ENCODE results near the gene CNIH3. TPM values are rescaled to one million over a fixed set of nuclear protein-coding genes. Genes with fewer than 3 reads are reported as not detected.

Gene CNIH3
- total RNA-seq, 3 donors from 2014 or later (not counting 1 experiment from before 2014, with no cell fraction given): 2.8 to 5.4 (median 5.0) TPM

DNA sequence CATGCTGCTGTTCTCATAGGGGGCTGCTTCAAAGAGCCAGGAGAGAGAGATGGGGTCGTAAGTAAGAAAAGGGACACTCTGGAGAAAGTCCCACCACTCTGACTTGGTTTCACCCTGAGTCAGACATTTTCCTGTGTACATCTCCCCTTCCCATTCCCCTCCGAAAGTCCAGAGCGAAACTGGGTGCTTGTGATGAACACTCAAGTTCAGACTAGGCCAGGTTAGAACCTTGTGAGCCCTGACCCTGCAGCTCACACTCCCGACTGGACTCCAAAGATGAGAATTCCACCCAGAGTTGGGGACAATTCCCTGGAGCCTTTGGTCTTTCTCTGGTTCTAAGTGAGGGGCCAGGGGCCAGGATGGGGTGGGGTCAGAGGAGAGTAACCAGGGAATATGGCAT lies 139.5 kb downstream of the CNIH3 start:
- TF ChIP-seq, protein P1, sequence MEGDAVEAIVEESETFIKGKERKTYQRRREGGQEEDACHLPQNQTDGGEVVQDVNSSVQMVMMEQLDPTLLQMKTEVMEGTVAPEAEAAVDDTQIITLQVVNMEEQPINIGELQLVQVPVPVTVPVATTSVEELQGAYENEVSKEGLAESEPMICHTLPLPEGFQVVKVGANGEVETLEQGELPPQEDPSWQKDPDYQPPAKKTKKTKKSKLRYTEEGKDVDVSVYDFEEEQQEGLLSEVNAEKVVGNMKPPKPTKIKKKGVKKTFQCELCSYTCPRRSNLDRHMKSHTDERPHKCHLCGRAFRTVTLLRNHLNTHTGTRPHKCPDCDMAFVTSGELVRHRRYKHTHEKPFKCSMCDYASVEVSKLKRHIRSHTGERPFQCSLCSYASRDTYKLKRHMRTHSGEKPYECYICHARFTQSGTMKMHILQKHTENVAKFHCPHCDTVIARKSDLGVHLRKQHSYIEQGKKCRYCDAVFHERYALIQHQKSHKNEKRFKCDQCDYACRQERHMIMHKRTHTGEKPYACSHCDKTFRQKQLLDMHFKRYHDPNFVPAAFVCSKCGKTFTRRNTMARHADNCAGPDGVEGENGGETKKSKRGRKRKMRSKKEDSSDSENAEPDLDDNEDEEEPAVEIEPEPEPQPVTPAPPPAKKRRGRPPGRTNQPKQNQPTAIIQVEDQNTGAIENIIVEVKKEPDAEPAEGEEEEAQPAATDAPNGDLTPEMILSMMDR (IDR thresholded peaks at IDR 0.05): no peak
- Mint-ChIP-seq H3K4me1 (no peaks in the 10 kb centered on the region), H3K36me3 (peaks cover 13% of the 10 kb centered on the region), H3K4me3 (no peak overlapping the region), H3K27me3 (ENCODE audit: low read depth in 2 of 2) (peaks cover 13 to 20% of the 10 kb centered on the region in 2 donors), H3K9me3 (peaks cover 4 to 7% of the 10 kb centered on the region in 2 donors), H3K27ac (no peak overlapping the region)
- no peaks in the 10 kb centered on the region for H3K9me3 ChIP-seq (ENCODE audit: control insufficient read depth, insufficient read depth, low read length)
- ATAC-seq (no peak), DNase-seq (no peak)
- no peak overlapping the region for H3K27ac ChIP-seq (ENCODE audit: low read length)
- H3K4me1 ChIP-seq (ENCODE audit: control insufficient read depth, insufficient read depth, low read length): no peaks in the 10 kb centered on the region
- H3K27me3 ChIP-seq (ENCODE audit: control insufficient read depth, insufficient read depth, low read length): no peaks in the 10 kb centered on the region
- no peak overlapping the region for H3K4me3 ChIP-seq (ENCODE audit: low read length)
- intact Hi-C loops (cut with micrococcal nuclease): no loop called here
- no peaks in the 10 kb centered on the region for H3K36me3 ChIP-seq (ENCODE audit: control insufficient read depth, insufficient read depth, low read length)
- WGBS (ENCODE audit: insufficient coverage): 70% methylated on average over 4 of the region's 4 CpGs

DNA sequence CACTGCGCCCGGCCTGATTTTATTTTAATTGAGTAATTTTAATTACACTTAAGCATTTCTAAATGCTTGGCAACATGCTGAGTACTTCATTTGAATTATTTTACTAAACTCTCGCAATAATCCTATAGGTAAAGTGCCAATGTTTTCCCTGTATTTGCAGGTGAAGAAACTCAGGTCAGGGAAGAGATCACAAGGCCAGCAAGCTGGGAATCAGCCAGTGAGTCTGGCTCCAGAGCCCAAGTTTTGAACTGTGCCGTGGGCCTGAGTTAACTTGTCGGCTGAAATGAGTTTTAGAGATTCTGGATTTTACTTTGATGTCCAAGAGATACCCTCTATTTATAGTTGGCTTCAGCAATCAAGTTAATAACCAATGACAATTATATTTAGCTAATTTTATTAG lies 141.4 kb downstream of the CNIH3 start:
- Mint-ChIP-seq H3K27me3 (ENCODE audit: low read depth in 2 of 2) (peaks cover 5 to 7% of the 10 kb centered on the region in 2 donors), H3K4me1 (no peaks in the 10 kb centered on the region), H3K27ac (no peak overlapping the region), H3K9me3 (peaks cover 4 to 7% of the 10 kb centered on the region in 2 donors), H3K4me3 (no peak overlapping the region), H3K36me3 (peaks cover 13% of the 10 kb centered on the region)
- TF ChIP-seq, protein P1 (IDR thresholded peaks at IDR 0.05): no peak
- no peaks in the 10 kb centered on the region for H3K27me3 ChIP-seq (ENCODE audit: control insufficient read depth, insufficient read depth, low read length)
- intact Hi-C loops (cut with micrococcal nuclease): no loop called here
- H3K27ac ChIP-seq (ENCODE audit: low read length): no peak overlapping the region
- H3K9me3 ChIP-seq (ENCODE audit: control insufficient read depth, insufficient read depth, low read length): no peaks in the 10 kb centered on the region
- no peak for ATAC-seq
- H3K36me3 ChIP-seq (ENCODE audit: control insufficient read depth, insufficient read depth, low read length): no peaks in the 10 kb centered on the region
- no peak for DNase-seq
- H3K4me3 ChIP-seq (ENCODE audit: low read length): no peak overlapping the region
- 100% methylated on average over 3 of the region's 5 CpGs for WGBS (ENCODE audit: insufficient coverage)
- no peaks in the 10 kb centered on the region for H3K4me1 ChIP-seq (ENCODE audit: control insufficient read depth, insufficient read depth, low read length)

DNA sequence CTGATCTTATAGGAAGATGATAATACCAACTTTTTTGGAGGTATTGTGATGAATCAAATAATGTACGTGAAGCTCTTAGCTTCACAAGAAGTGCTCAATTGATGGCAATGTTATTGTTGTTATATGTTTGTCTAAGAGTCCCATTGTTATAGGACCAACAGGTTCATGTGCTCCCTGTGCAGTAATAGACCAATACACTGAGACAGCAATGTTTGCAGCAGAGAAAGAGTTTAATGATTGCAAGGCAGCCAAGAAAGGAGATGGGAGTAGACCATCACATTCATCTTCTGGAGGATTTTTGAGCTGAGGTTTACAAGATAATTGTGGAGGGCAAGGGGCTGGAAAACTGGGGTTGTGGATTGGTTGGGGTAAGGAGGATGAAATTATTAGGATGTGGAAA lies 143.0 kb downstream of the CNIH3 start:
- H3K4me1 ChIP-seq (ENCODE audit: control insufficient read depth, insufficient read depth, low read length): no peaks in the 10 kb centered on the region
- TF ChIP-seq, protein P1 (IDR thresholded peaks at IDR 0.05): no peak
- Mint-ChIP-seq H3K27me3 (ENCODE audit: low read depth in 2 of 2) (peaks cover 0 to 4% of the 10 kb centered on the region in 2 donors), H3K4me1 (no peaks in the 10 kb centered on the region), H3K9me3 (peaks cover 4 to 7% of the 10 kb centered on the region in 2 donors), H3K27ac (no peak overlapping the region), H3K36me3 (peaks cover 13% of the 10 kb centered on the region), H3K4me3 (no peak overlapping the region)
- intact Hi-C loops (cut with micrococcal nuclease): no loop called here
- no peak overlapping the region for H3K27ac ChIP-seq (ENCODE audit: low read length)
- no peaks in the 10 kb centered on the region for H3K36me3 ChIP-seq (ENCODE audit: control insufficient read depth, insufficient read depth, low read length)
- H3K9me3 ChIP-seq (ENCODE audit: control insufficient read depth, insufficient read depth, low read length): no peaks in the 10 kb centered on the region
- 88% methylated on average over 1 of the region's 1 CpG for WGBS (ENCODE audit: insufficient coverage)
- DNase-seq (no peak), ATAC-seq (no peak)
- no peak overlapping the region for H3K4me3 ChIP-seq (ENCODE audit: low read length)
- no peaks in the 10 kb centered on the region for H3K27me3 ChIP-seq (ENCODE audit: control insufficient read depth, insufficient read depth, low read length)

DNA sequence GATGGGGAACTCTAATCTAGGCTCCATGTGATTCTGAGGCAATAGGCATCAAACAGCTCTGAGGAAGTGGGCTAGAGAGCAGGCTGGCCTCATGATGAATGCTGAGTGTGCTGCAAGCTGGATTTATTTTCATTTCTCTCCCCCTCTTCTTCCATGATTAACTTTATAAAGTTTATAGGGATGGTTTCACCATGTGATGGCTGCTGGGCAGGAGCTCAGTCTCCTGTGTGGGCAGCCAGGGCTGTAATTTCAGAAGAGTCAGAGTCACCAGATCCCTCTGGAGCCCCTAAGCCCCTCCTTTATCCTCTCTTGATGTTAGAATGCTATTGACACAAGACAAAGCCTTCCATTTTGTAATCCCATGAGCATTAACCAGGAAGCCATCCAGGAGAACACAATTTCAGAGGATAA lies 143.6 kb downstream of the CNIH3 start:
- Mint-ChIP-seq H3K27me3 (ENCODE audit: low read depth in 2 of 2) (peaks cover 0 to 4% of the 10 kb centered on the region in 2 donors), H3K4me3 (no peak overlapping the region), H3K9me3 (peaks cover 4 to 7% of the 10 kb centered on the region in 2 donors), H3K4me1 (no peaks in the 10 kb centered on the region), H3K36me3 (peaks cover 13% of the 10 kb centered on the region), H3K27ac (no peak overlapping the region)
- H3K4me3 ChIP-seq (ENCODE audit: low read length): no peak overlapping the region
- no peak for ATAC-seq
- no peaks in the 10 kb centered on the region for H3K27me3 ChIP-seq (ENCODE audit: control insufficient read depth, insufficient read depth, low read length)
- H3K4me1 ChIP-seq (ENCODE audit: control insufficient read depth, insufficient read depth, low read length): no peaks in the 10 kb centered on the region
- H3K36me3 ChIP-seq (ENCODE audit: control insufficient read depth, insufficient read depth, low read length): no peaks in the 10 kb centered on the region
- intact Hi-C loops (cut with micrococcal nuclease): no loop called here
- DNase-seq: no peak
- TF ChIP-seq, protein P1 (IDR thresholded peaks at IDR 0.05): no peak
- no peaks in the 10 kb centered on the region for H3K9me3 ChIP-seq (ENCODE audit: control insufficient read depth, insufficient read depth, low read length)
- no peak overlapping the region for H3K27ac ChIP-seq (ENCODE audit: low read length)
